Measurements from ENCODE around the gene ATP8A1. TPM values are rescaled to one million over a fixed set of nuclear protein-coding genes. Genes with fewer than 3 reads are reported as not detected.

The ATP8A1 gene
- total RNA-seq, 1 donor from 2014 or later, result 2.4 TPM

GRCh38 chr4:42483426-42484379 lies 173.2 kb downstream of the ATP8A1 start:
- H3K4me1 Mint-ChIP-seq (ENCODE audit: unreplicated experiment), result peaks cover 63% of the 10 kb centered on the region
- DNase-seq (ENCODE audit: extremely low spot score, unreplicated experiment), result no peak
- H3K9me3 Mint-ChIP-seq (ENCODE audit: unreplicated experiment), result no peaks in the 10 kb centered on the region
- peaks cover 3% of the 10 kb centered on the region for H3K27me3 Mint-ChIP-seq (ENCODE audit: unreplicated experiment)
- no peak overlapping the region for H3K4me3 Mint-ChIP-seq (ENCODE audit: unreplicated experiment)
- no peak overlapping the region for H3K27ac Mint-ChIP-seq (ENCODE audit: unreplicated experiment)
- H3K36me3 Mint-ChIP-seq (ENCODE audit: unreplicated experiment), result no peaks in the 10 kb centered on the region
- TF ChIP-seq CTCF (IDR thresholded peaks at IDR 0.05), result no peak

- no peak for TF ChIP-seq CTCF (IDR thresholded peaks at IDR 0.05)
- Mint-ChIP-seq H3K9me3 (ENCODE audit: unreplicated experiment) (no peaks in the 10 kb centered on the region), H3K27me3 (ENCODE audit: unreplicated experiment) (no peaks in the 10 kb centered on the region), H3K4me1 (ENCODE audit: unreplicated experiment) (peaks cover 66% of the 10 kb centered on the region), H3K4me3 (ENCODE audit: unreplicated experiment) (no peak overlapping the region), H3K27ac (ENCODE audit: unreplicated experiment) (peak overlapping the region; percentile 61), H3K36me3 (ENCODE audit: unreplicated experiment) (no peaks in the 10 kb centered on the region)
- no peak for DNase-seq (ENCODE audit: extremely low spot score, unreplicated experiment)
Observed at GRCh38 chr4:42482516-42483327, 174.2 kb downstream of the ATP8A1 start.

- TF ChIP-seq CTCF (IDR thresholded peaks at IDR 0.05), result no peak
Observed at GRCh38 chr4:42480717-42481116, 176.2 kb downstream of the ATP8A1 start.

GRCh38 chr4:42480281-42480680 lies 176.6 kb downstream of the ATP8A1 start:
- no peak overlapping the region for H3K4me3 Mint-ChIP-seq (ENCODE audit: unreplicated experiment)
- H3K27ac Mint-ChIP-seq (ENCODE audit: unreplicated experiment), result no peak overlapping the region
- no peaks in the 10 kb centered on the region for H3K9me3 Mint-ChIP-seq (ENCODE audit: unreplicated experiment)
- no peak for TF ChIP-seq CTCF (IDR thresholded peaks at IDR 0.05)
- DNase-seq (ENCODE audit: extremely low spot score, unreplicated experiment), result no peak
- H3K36me3 Mint-ChIP-seq (ENCODE audit: unreplicated experiment), result no peaks in the 10 kb centered on the region
- peaks cover 60% of the 10 kb centered on the region for H3K4me1 Mint-ChIP-seq (ENCODE audit: unreplicated experiment)
- no peaks in the 10 kb centered on the region for H3K27me3 Mint-ChIP-seq (ENCODE audit: unreplicated experiment)

More at GRCh38 chr4:42480717-42481116, 176.2 kb downstream of the ATP8A1 start:
- no peaks in the 10 kb centered on the region for H3K9me3 Mint-ChIP-seq (ENCODE audit: unreplicated experiment)
- H3K27me3 Mint-ChIP-seq (ENCODE audit: unreplicated experiment), result no peaks in the 10 kb centered on the region
- peaks cover 64% of the 10 kb centered on the region for H3K4me1 Mint-ChIP-seq (ENCODE audit: unreplicated experiment)
- DNase-seq (ENCODE audit: extremely low spot score, unreplicated experiment), result no peak
- peak overlapping the region; percentile 74 for H3K27ac Mint-ChIP-seq (ENCODE audit: unreplicated experiment)
- H3K36me3 Mint-ChIP-seq (ENCODE audit: unreplicated experiment), result no peaks in the 10 kb centered on the region
- H3K4me3 Mint-ChIP-seq (ENCODE audit: unreplicated experiment), result no peak overlapping the region

GRCh38 chr4:42478946-42479345 lies 178.0 kb downstream of the ATP8A1 start:
- TF ChIP-seq CTCF (IDR thresholded peaks at IDR 0.05), result no peak
- H3K9me3 Mint-ChIP-seq (ENCODE audit: unreplicated experiment), result no peaks in the 10 kb centered on the region
- H3K4me1 Mint-ChIP-seq (ENCODE audit: unreplicated experiment), result peaks cover 50% of the 10 kb centered on the region
- H3K27me3 Mint-ChIP-seq (ENCODE audit: unreplicated experiment), result no peaks in the 10 kb centered on the region
- no peak overlapping the region for H3K4me3 Mint-ChIP-seq (ENCODE audit: unreplicated experiment)
- DNase-seq (ENCODE audit: extremely low spot score, unreplicated experiment), result no peak
- no peak overlapping the region for H3K27ac Mint-ChIP-seq (ENCODE audit: unreplicated experiment)
- H3K36me3 Mint-ChIP-seq (ENCODE audit: unreplicated experiment), result no peaks in the 10 kb centered on the region

All from osteocyte (in vitro differentiated cells).